ENCODE measurements around the gene WNK2.
A peak's percentile ranks its signal among the peaks of the same experiment; 100 is the strongest.

The WNK2 gene

DNA sequence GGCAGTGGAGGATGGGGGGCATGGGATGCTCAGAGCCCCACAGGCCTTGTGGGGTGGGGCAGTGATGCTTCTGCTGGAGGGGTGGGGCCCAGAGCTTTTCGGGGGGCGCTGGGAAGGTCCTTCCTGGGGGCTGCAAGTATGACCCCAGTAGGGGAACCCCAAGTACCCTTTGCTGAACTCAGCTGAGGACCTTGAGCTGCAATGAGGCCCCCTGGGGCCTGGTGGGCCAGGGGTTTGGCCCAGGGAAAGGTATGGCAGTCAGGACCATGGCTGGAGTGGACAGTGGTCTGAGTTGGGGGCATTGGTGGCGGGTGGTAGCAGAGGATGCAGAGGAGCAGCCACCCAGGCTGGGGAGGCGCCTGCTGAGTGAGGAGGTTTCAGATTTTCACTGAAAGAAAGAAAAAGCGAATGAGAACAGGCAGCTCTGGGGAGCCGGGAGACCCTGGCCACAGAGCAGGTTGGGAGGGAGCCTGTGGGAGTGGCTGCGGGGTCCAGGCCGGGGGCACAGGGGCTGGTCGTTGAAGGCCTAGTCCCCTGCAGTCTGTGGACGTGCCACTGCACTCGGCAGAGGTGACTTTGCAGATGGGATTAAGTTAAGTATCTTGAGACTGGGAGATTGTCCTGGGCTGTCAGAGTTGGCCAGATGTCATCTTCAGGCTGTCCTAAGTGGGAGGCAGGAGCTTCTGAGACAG, 19.2 kb downstream of the WNK2 start:
- no peak for DNase-seq

DNA sequence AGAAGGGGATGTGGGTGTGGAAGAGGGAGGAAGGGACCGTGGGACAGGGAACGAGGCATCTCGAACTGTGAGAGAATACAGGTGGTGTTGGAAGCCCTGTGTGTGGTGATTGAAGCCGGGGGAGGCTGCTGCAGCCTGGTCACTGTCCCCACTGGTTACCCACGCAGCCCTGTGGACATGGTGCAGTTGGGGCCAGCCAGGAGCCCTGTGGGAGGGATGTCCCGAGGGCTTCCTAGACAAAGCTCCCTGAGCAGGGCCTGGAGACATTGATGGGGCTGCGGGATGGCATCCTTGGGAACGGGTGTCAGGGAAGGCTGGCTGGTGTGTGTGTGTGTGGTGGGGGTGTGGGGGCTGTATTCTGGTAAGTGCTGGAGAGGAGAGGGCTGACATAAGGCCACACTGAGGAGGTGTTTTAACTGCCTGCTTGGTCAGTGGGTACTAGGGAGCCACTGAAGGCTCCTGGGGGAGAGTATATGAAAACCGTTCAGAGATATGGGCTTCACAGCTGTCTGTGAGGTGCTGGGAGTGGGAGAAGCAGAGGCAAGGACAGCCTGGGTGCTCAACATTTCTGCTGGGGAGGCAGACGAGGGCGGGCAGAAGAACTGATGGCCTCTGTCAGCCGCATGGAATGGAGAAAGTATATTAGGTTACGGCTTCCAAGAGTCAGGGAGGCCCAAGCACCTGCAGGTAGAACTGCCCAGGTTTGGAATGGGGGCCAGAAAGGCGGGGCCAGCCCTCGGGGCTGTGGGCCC, 20.0 kb downstream of the WNK2 start:
- no peak for DNase-seq

DNA sequence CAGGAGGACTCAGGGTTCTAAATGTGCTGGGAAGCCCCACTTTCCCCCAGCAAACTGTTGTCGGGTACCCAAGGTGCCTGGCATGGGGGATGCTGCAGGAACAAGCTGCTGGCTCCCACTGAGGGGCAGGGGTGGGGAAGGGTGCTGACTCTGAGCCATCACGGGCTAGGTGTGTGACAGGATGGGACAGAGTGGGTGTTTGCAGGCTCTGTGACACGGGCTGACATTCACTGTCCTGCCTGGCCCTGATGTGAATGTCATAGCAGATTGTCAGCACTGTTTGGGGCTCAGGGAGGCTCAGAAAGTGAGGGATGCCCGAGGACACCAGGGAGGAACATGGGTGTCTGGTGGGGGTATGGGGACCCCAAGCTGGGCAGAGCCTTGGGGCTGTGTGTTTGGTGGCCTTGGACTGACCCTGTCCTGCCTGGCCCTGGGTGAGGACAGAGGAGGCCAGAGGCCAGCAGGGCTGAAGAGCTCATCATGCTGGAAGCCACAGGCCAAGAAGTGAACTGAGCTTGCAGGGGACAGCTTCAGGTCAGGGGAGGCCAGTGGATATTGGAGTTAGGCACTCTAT, 20.6 kb downstream of the WNK2 start:
- no peak for DNase-seq

GRCh38 chr9:93205045-93205768, 21.3 kb downstream of the WNK2 start:
- DNase-seq, result peak; percentile 22 to 36

DNA sequence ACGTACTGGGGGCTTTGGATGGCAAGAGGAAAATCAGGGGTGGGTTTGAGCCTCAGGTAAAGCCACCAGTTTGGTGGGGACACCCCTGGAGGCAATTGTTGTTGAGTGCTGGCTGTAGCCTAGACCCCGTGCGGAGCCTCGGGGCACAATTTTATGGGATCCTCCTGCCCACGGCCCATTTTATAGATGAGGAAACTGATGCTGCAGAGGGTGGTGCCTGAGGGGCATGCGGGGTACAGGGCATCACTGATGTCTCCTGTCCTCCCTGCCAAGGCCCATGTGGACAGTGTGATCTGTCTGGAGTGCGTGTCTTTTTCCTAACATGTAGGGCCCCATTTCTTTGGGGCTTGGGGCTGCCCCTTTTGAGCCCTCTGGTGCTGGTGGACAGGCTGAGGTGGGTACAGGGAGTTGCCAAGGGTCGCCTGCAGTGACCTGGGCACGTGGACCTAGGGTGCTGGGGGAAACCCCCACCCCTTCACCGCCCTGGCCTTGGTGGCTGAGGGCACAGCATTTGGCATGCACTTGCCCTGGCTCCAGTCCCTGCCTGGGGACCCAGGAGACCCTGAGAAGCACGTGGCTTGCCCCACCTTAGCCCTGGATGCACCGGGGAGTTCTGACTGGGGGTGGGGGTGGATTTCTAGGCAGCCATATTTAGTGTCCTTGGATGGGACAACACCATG, 22.1 kb downstream of the WNK2 start:
- no peak for DNase-seq

GRCh38 chr9:93206576-93207155, 22.7 kb downstream of the WNK2 start:
- DNase-seq, result no peak

GRCh38 chr9:93207326-93207814, 23.4 kb downstream of the WNK2 start:
- peak in 1 of 2 donors; percentile 62 for DNase-seq

GRCh38 chr9:93207860-93208734, 24.2 kb downstream of the WNK2 start:
- no peak for DNase-seq

DNA sequence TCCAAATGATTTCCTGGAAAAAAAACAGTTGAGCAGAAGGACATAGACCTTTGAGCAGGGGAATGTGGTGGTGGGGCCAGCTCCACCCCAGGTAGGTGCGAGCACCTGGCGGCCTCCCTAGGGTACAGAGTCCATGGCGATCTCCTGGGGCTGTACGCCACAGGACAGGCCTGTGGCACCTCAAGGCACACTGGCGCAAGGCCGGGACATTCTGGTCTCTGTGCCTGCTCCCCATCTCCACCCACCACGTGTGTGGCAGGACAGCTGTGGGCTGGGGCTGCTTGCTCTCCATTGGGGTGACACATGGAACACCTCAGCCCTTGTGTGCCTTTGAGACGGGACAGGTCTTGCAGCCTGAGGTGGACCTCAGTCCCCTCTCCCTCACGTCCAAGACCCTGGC, 25.2 kb downstream of the WNK2 start:
- no peak for DNase-seq

- DNase-seq, result no peak
These were observed 25.8 kb downstream of the WNK2 start for GRCh38 chr9:93209576-93210323.

GRCh38 chr9:93210324-93210973, 26.5 kb downstream of the WNK2 start:
- no peak for DNase-seq

- no peak for DNase-seq
These were observed 27.2 kb downstream of the WNK2 start for GRCh38 chr9:93210974-93211653.

- no peak for DNase-seq
These were observed 27.7 kb downstream of the WNK2 start for GRCh38 chr9:93211654-93212001.

DNA sequence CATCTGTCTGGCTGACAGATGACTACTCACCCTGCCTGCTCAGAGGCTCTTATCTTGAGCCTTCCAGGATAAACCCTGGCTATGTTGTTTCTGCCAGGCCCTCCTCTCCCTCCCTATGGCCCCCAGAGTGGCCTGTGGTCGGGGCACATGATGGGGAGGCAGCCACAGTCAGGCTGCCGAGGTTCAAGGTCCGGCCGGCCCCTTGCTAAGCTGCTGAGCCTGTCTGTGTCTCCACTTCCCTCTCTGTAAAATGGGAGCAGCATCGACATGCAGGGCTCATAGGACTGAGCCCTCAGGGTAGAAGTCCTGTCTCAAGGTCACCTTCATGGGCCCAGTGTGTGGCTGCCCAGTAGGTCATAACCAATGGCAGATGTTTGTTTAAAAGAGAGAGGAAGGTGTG, 28.5 kb downstream of the WNK2 start:
- DNase-seq, result no peak

- DNase-seq, result no peak
These were observed 32.1 kb downstream of the WNK2 start for GRCh38 chr9:93216073-93216365.

- DNase-seq, result no peak
These were observed 33.8 kb downstream of the WNK2 start for GRCh38 chr9:93217706-93218105.

DNA sequence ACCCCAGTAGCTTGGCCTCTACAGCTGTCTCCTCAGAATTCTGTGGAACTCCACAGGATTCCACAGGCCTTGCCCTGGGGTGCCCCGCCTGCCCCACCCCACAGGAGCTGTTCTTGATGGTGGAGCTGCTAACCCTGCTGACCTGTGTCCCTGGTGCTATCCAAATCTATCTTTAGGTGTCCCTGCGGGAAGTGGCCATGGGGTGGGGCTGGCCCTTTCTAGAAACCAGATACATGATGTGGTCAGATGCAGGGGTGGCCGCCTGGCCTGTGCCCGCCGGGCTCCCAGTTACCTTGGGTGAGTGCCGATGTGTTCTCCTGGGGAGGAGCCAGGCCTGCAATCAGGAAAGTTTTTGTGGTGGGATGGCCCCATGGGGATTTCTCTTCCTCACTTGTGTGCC, 34.2 kb downstream of the WNK2 start:
- DNase-seq, result no peak

DNA sequence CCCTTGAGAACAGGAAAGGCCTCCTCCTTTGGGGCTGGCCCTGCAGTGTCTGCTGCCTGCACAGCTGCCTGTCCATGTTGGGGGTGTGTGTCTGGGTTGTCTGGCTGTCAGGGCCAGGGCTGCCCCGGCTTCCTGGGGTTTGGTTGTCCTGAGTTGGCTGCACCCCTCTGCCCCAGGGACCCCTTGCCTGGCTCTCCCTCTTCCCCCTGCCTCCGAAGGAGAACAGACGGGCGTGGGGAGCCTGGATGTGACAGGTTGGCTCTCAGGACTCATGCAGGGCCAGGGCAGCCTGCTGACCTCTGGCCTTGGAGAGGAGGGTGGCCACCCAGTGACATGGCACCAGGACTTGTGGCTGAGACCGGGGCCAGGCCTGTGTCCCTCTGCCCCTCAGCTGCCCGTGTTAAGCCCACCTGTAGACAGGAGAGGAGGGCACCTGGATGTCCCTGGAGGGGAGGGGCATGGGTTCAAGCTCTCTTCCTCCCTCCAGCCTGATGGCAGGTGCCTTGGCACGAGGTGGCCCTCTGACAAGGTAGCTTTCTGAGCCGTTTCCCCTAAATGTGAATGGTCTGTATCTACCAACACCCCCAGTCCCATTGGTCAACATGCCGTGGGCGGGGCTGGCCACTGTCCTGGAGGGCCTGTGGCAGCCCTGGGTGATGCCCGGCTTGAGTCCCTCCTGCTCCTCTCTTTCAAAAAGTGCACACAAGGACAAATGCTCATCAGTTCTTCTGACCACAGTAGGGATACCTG, 34.9 kb downstream of the WNK2 start:
- no peak for DNase-seq

GRCh38 chr9:93219692-93220091, 35.8 kb downstream of the WNK2 start:
- no peak for DNase-seq

Data from hippocampal formation (tissue), 2 donors.